SK-N-SH (cell line): ENCODE measurements around the gene OSBPL10. TPM values are rescaled to one million over a fixed set of nuclear protein-coding genes. Genes with fewer than 3 reads are reported as not detected.

Source experiments
- CTCF ChIA-PET: fragments of 300-600, 350-600 bp; formaldehyde crosslinking; extraction: SDS; loops from one replicate; lab custom pipeline; 2021; lab: Yijun Ruan, JAX
- POLR2A ChIA-PET: fragments of 350-600 bp; sonication (Branson Sonifier 250); formaldehyde crosslinking; extraction: SDS; loops from one replicate; lab custom pipeline; 2020; ENCODE audit warnings: antibody characterized with exemption, inconsistent platforms; lab: Yijun Ruan, JAX
- DNase-seq: peaks from one replicate; pipeline ENCODE4 v3.0.0; 2012
- H2AFZ ChIP-seq: fragments of 200-600 bp; sonication (generic); 2 replicates; pipeline ENCODE4 v1.8.1; 2016; ENCODE audit warnings: antibody characterized with exemption, mild to moderate bottlenecking, low read depth
- H3F3A ChIP-seq: fragments of 200-600 bp; sonication (generic); replicated peaks from 2 replicates; pipeline ENCODE3; 2016; ENCODE audit warnings: antibody characterized with exemption, mild to moderate bottlenecking; ENCODE audit not compliant: insufficient read depth
- H3K27ac ChIP-seq, 2 experiments: fragments of 200-500 bp in 1 of 2; fragments of 200-600 bp in 1 of 2; sonication (Bioruptor generic) in 1 of 2; sonication (generic), shearing (Covaris generic) in 1 of 2; 2 replicates each; pipeline versions ENCODE4 v1.5.1 to v1.6.1; 2014 to 2016; ENCODE audit warnings: low read depth in 2 of 2, inconsistent platforms in 1 of 2, low read length in 1 of 2, mild to moderate bottlenecking in 1 of 2, mixed read lengths in 1 of 2
- H3K27me3 ChIP-seq: fragments of 200-600 bp; sonication (generic), shearing (Covaris generic); 2 replicates; pipeline ENCODE4 v1.6.1; 2016; ENCODE audit warnings: mixed run types; ENCODE audit not compliant: insufficient read depth
- H3K36me3 ChIP-seq, 2 experiments: fragments of 200-500 bp in 1 of 2; fragments of 200-600 bp in 1 of 2; sonication (Bioruptor generic) in 1 of 2; sonication (generic) in 1 of 2; replicated peaks in 1 of 2; 2 replicates each; pipeline versions ENCODE3 to v1.5.1; 2014 to 2016; ENCODE audit warnings: low read length in 1 of 2, mild to moderate bottlenecking in 1 of 2; ENCODE audit not compliant: insufficient read depth in 2 of 2, control insufficient read depth in 1 of 2
- H3K4me1 ChIP-seq, 2 experiments: fragments of 200-500 bp in 1 of 2; fragments of 200-600 bp in 1 of 2; sonication (Bioruptor generic) in 1 of 2; sonication (generic), shearing (Covaris generic) in 1 of 2; 2 replicates each; pipeline versions ENCODE4 v1.5.1 to v1.6.1; 2014 to 2016; ENCODE audit warnings: low read depth in 1 of 2, low read length in 1 of 2, mixed run types in 1 of 2; ENCODE audit not compliant: insufficient read depth in 2 of 2, control insufficient read depth in 1 of 2
- H3K4me2 ChIP-seq: fragments of 200-600 bp; sonication (generic), shearing (Covaris generic); 2 replicates; pipeline ENCODE4 v1.6.1; 2017; ENCODE audit warnings: mixed run types
- H3K4me3 ChIP-seq, 2 experiments: fragments of 200-500 bp in 1 of 2; fragments of 200-600 bp in 1 of 2; sonication (Bioruptor generic) in 1 of 2; sonication (generic), shearing (Covaris generic) in 1 of 2; 2 replicates each; pipeline versions ENCODE4 v1.5.1 to v1.8.1; 2014 to 2016; ENCODE audit warnings: low read depth in 2 of 2, inconsistent platforms in 1 of 2, low read length in 1 of 2, mild to moderate bottlenecking in 1 of 2, mixed read lengths in 1 of 2, moderate library complexity in 1 of 2
- H3K79me2 ChIP-seq: fragments of 200-600 bp; sonication (generic); 2 replicates; pipeline ENCODE4 v1.8.1; 2017; ENCODE audit warnings: mild to moderate bottlenecking; ENCODE audit not compliant: insufficient read depth
- H3K9ac ChIP-seq: fragments of 200-600 bp; sonication (generic); 2 replicates; pipeline ENCODE4 v1.6.1; 2017; ENCODE audit warnings: mixed run types
- H3K9me2 ChIP-seq: fragments of 200-600 bp; sonication (generic); 2 replicates; pipeline ENCODE4 v1.6.1; 2017; ENCODE audit warnings: mixed run types
- H3K9me3 ChIP-seq: fragments of 200-600 bp; sonication (generic); 2 replicates; pipeline ENCODE4 v1.6.1; 2017; ENCODE audit warnings: mixed run types, mild to moderate bottlenecking, moderate library complexity
- H4K20me1 ChIP-seq: fragments of 200-600 bp; sonication (generic); 2 replicates; pipeline ENCODE4 v1.6.1; 2017; ENCODE audit warnings: mild to moderate bottlenecking, mixed run types; ENCODE audit not compliant: insufficient read depth
- CTCF ChIP-seq: fragments of 200-600 bp; sonication (generic); IDR thresholded peaks from 2 replicates; pipeline ENCODE4 v1.6.1; 2017; ENCODE audit warnings: antibody characterized with exemption, mild to moderate bottlenecking, moderate library complexity
- FOSL2 ChIP-seq: IDR thresholded peaks from 2 replicates; pipeline ENCODE4 v1.4.0; 2012; ENCODE audit warnings: low read depth, mild to moderate bottlenecking, moderate library complexity, borderline replicate concordance
- GATA2 ChIP-seq: sonication (generic); formaldehyde crosslinking; IDR thresholded peaks from 2 replicates; pipeline ENCODE4 v1.5.0; 2020; ENCODE audit warnings: mild to moderate bottlenecking, missing genetic modification reagents
- MAX ChIP-seq: IDR thresholded peaks from 2 replicates; pipeline ENCODE4 v1.4.0; 2012; ENCODE audit warnings: low read depth
- MEF2A ChIP-seq: IDR thresholded peaks from 2 replicates; pipeline ENCODE4 v1.4.0; 2012; ENCODE audit warnings: low read depth, borderline replicate concordance
- MXI1 ChIP-seq: IDR thresholded peaks from 2 replicates; pipeline ENCODE4 v1.6.1; 2012; ENCODE audit warnings: mild to moderate bottlenecking, low read depth, low read length, improper control_type of control experiment
- NRF1 ChIP-seq: IDR thresholded peaks from 2 replicates; pipeline ENCODE4 v1.6.1; 2012; ENCODE audit warnings: low read depth, mild to moderate bottlenecking, low read length
- RAD21 ChIP-seq: IDR thresholded peaks from 2 replicates; pipeline ENCODE4 v1.6.1; 2012; ENCODE audit warnings: mild to moderate bottlenecking, low read length
- REST ChIP-seq: IDR thresholded peaks from 2 replicates; pipeline ENCODE4 v1.6.1; 2012; ENCODE audit warnings: mild to moderate bottlenecking, low read depth, low read length, moderate library complexity
- RFX5 ChIP-seq: IDR thresholded peaks from 2 replicates; pipeline ENCODE4 v1.6.1; 2012; ENCODE audit warnings: mild to moderate bottlenecking, improper control_type of control experiment, low read length
- RXRA ChIP-seq: IDR thresholded peaks from 2 replicates; pipeline ENCODE4 v1.4.0; 2012; ENCODE audit warnings: low read depth, mild to moderate bottlenecking, borderline replicate concordance
- SMC3 ChIP-seq: IDR thresholded peaks from 2 replicates; pipeline ENCODE4 v1.6.1; 2012; ENCODE audit warnings: low read depth, low read length, improper control_type of control experiment
- TAF1 ChIP-seq: IDR thresholded peaks from 2 replicates; pipeline ENCODE4 v1.6.1; 2012; ENCODE audit warnings: low read depth, mild to moderate bottlenecking, low read length, moderate library complexity, borderline replicate concordance
- YY1 ChIP-seq: IDR thresholded peaks from 2 replicates; pipeline ENCODE4 v1.4.0; 2012; ENCODE audit warnings: low read depth, mild to moderate bottlenecking
- WGBS: methylation state at CpG from one replicate; pipeline ENCODE4 v1.1.6; 2017; ENCODE audit warnings: low lambda C conversion rate; 5-methylcytosine and 5-hydroxymethylcytosine counted together
- polyA plus RNA-seq, 3 experiments: library from polyadenylated mRNA; depleted of rRNA; stranded (reverse); fragments of >200 nt; gene quantifications; 2 replicates each; pipeline ENCODE4 v1.2.3, GENCODE V29; 2012

OSBPL10 gene
- polyA plus RNA-seq, 1 of the 3 experiments (the other 2 are of a cell fraction): 0.12 TPM

- ChIA-PET POLR2A (no interaction called here), CTCF (interaction anchor here (0.6 to 0.7 kb wide), 2 partner anchors 290 to 578 kb away, joined by 3 read pairs; no protein-coding TSS in a partner anchor)
- H3F3A ChIP-seq: no peaks in the 10 kb centered on the region
- 43% methylated on average over 7 of the region's 9 CpGs for WGBS
- no peak overlapping the region for H3K27ac ChIP-seq
- no peaks in the 10 kb centered on the region for H3K79me2 ChIP-seq
- H3K36me3 ChIP-seq: no peaks in the 10 kb centered on the region
- no peaks in the 10 kb centered on the region for H3K27me3 ChIP-seq
- no peaks in the 10 kb centered on the region for H3K9me2 ChIP-seq
- TF ChIP-seq GATA2 (CRISPR knock-in tag) (no peak), YY1 (no peak), FOSL2 (no peak), CTCF (no peak), NRF1 (no peak)
- H3K4me3 ChIP-seq: no peak overlapping the region
- no peak for DNase-seq
- no peaks in the 10 kb centered on the region for H4K20me1 ChIP-seq
- H2AFZ ChIP-seq: no peak overlapping the region
- no peaks in the 10 kb centered on the region for H3K9me3 ChIP-seq
- no peak overlapping the region for H3K4me2 ChIP-seq
- H3K4me1 ChIP-seq: peaks cover 0 to 11% of the 10 kb centered on the region in 2 experiments; a peak in 1 of 4 replicates
- no peak overlapping the region for H3K9ac ChIP-seq
Measured at GRCh38 chr3:31709005-31709404, 272.1 kb downstream of the OSBPL10 start.

GRCh38 chr3:31707286-31707685 is 273.8 kb downstream of the OSBPL10 start:
- H3K4me2 ChIP-seq: no peak overlapping the region
- H4K20me1 ChIP-seq: no peaks in the 10 kb centered on the region
- H3K9me3 ChIP-seq: no peaks in the 10 kb centered on the region
- no peak overlapping the region for H3K9ac ChIP-seq
- H3K27me3 ChIP-seq: no peaks in the 10 kb centered on the region
- no peak overlapping the region for H2AFZ ChIP-seq
- no peak overlapping the region for H3K27ac ChIP-seq
- TF ChIP-seq RAD21: no peak
- no peak for TF ChIP-seq TAF1
- no peak for TF ChIP-seq MXI1
- no peak for TF ChIP-seq MEF2A
- TF ChIP-seq REST: no peak
- no peak for TF ChIP-seq RXRA
- no peak for TF ChIP-seq MAX
- TF ChIP-seq SMC3: no peak
- TF ChIP-seq RFX5: no peak
- no peaks in the 10 kb centered on the region for H3K36me3 ChIP-seq
- peaks cover 0 to 13% of the 10 kb centered on the region in 2 experiments; a peak in 1 of 4 replicates for H3K4me1 ChIP-seq
- no peak overlapping the region for H3K4me3 ChIP-seq
- CTCF ChIA-PET: no interaction called here
- H3F3A ChIP-seq: no peaks in the 10 kb centered on the region
- H3K79me2 ChIP-seq: no peaks in the 10 kb centered on the region
- no peaks in the 10 kb centered on the region for H3K9me2 ChIP-seq
- DNase-seq: no peak
- POLR2A ChIA-PET: no interaction called here
